Activated T-cell treated with anti-CD3 and anti-CD28 coated beads for 24 hours (primary cell): ENCODE measurements around the gene PRPH2.

Experiments used
- DNase-seq: peaks from one replicate; pipeline ENCODE4 v3.0.0-alpha.2; 2020; ENCODE audit warnings: low read depth

The PRPH2 gene

GRCh38 chr6:42722497-42722896, at the start of gene PRPH2:
TSS of gene PRPH2 (minus strand) at chr6:42722597. CDS start at chr6:42722334, 263 bp downstream.
- no peak for DNase-seq

GRCh38 chr6:42771741-42772100, 49.3 kb upstream of the PRPH2 start:
- no peak for DNase-seq

- no peak for DNase-seq
These were observed 47.4 kb upstream of the PRPH2 start for GRCh38 chr6:42769836-42770235.

GRCh38 chr6:42769051-42769450, 46.7 kb upstream of the PRPH2 start:
- DNase-seq = no peak

GRCh38 chr6:42766163-42766670, 43.8 kb upstream of the PRPH2 start:
- no peak for DNase-seq

GRCh38 chr6:42764911-42765648, 42.7 kb upstream of the PRPH2 start:
- no peak for DNase-seq

GRCh38 chr6:42762950-42763349, 40.6 kb upstream of the PRPH2 start:
- DNase-seq = no peak

- DNase-seq = no peak
These were observed 40.0 kb upstream of the PRPH2 start for GRCh38 chr6:42762426-42762859.

- no peak for DNase-seq
These were observed 39.1 kb upstream of the PRPH2 start for GRCh38 chr6:42761287-42762067.

GRCh38 chr6:42758756-42759430, 36.5 kb upstream of the PRPH2 start:
- no peak for DNase-seq

- DNase-seq = no peak
These were observed 34.3 kb upstream of the PRPH2 start for GRCh38 chr6:42756722-42757121.

GRCh38 chr6:42754759-42755158, 32.4 kb upstream of the PRPH2 start:
- DNase-seq = no peak

GRCh38 chr6:42751055-42751454, 28.7 kb upstream of the PRPH2 start:
- no peak for DNase-seq

- DNase-seq = no peak
These were observed 26.0 kb upstream of the PRPH2 start for GRCh38 chr6:42748203-42748898.

- DNase-seq = peak; percentile 75
These were observed 24.3 kb upstream of the PRPH2 start for GRCh38 chr6:42746463-42747391.

GRCh38 chr6:42745640-42746462, 23.5 kb upstream of the PRPH2 start, which contains the start of gene TBCC:
TSS of gene TBCC (minus strand) at chr6:42746103. CDS start at chr6:42746073, 30 bp downstream.
- peak; percentile 90 for DNase-seq

- peak; percentile 11 for DNase-seq
These were observed 22.8 kb upstream of the PRPH2 start for GRCh38 chr6:42745083-42745639.

GRCh38 chr6:42744351-42744893, 22.0 kb upstream of the PRPH2 start:
- DNase-seq = no peak
